Stimulated activated CD4-positive, alpha-beta T cell treated with anti-CD3 and anti-CD28 coated beads, TNF-alpha, amount 100 ng/mL, for 4 hours (primary cell): ENCODE results near the gene LRRC71.

Experiments used
- DNase-seq, 3 experiments: peaks; one replicate each; pipeline ENCODE4 v3.0.0-alpha.2; 2020; ENCODE audit warnings: low read depth in 3 of 3

LRRC71 gene

GRCh38 chr1:156945881-156946661, 25.6 kb downstream of the LRRC71 start:
- no peak for DNase-seq

- no peak for DNase-seq
These were observed 26.7 kb downstream of the LRRC71 start for GRCh38 chr1:156947127-156947526.

GRCh38 chr1:156947818-156948525, 27.5 kb downstream of the LRRC71 start:
- DNase-seq = no peak

GRCh38 chr1:156948708-156949107, 28.3 kb downstream of the LRRC71 start:
- no peak for DNase-seq

GRCh38 chr1:156949127-156949526, 28.7 kb downstream of the LRRC71 start:
- DNase-seq = no peak

- DNase-seq = no peak
These were observed 30.9 kb downstream of the LRRC71 start for GRCh38 chr1:156951371-156951770.

GRCh38 chr1:156953571-156953970, 33.1 kb downstream of the LRRC71 start:
- DNase-seq = no peak

- no peak for DNase-seq
These were observed 35.9 kb downstream of the LRRC71 start for GRCh38 chr1:156956333-156956732.

- DNase-seq = no peak
These were observed 37.2 kb downstream of the LRRC71 start for GRCh38 chr1:156957634-156958033.

- DNase-seq = no peak
These were observed 37.8 kb downstream of the LRRC71 start for GRCh38 chr1:156958247-156958714.

- no peak for DNase-seq
These were observed 39.0 kb downstream of the LRRC71 start for GRCh38 chr1:156959414-156959813.

GRCh38 chr1:156959925-156960324, 39.5 kb downstream of the LRRC71 start:
- no peak for DNase-seq

GRCh38 chr1:156961709-156962108, 41.3 kb downstream of the LRRC71 start:
- no peak for DNase-seq

- no peak for DNase-seq
These were observed 43.2 kb downstream of the LRRC71 start for GRCh38 chr1:156963621-156964020.

GRCh38 chr1:156964441-156964840, 44.0 kb downstream of the LRRC71 start:
- no peak for DNase-seq

GRCh38 chr1:156969496-156969895, 49.1 kb downstream of the LRRC71 start:
- DNase-seq = no peak

- DNase-seq = no peak
These were observed 49.6 kb downstream of the LRRC71 start for GRCh38 chr1:156970017-156970416.

- DNase-seq = no peak
These were observed 53.0 kb downstream of the LRRC71 start for GRCh38 chr1:156973417-156973816.

- DNase-seq = no peak
These were observed 54.7 kb downstream of the LRRC71 start for GRCh38 chr1:156975084-156975483.

- DNase-seq = no peak
These were observed 60.1 kb downstream of the LRRC71 start for GRCh38 chr1:156980551-156980950.
